GM12878 (cell line): ENCODE results near the gene MRPL38. TPM values are rescaled to one million over a fixed set of nuclear protein-coding genes. Genes with fewer than 3 reads are reported as not detected.

Source experiments
- ATAC-seq: fragments of 200-7000 bp; cut with Tn5 transposase; 3 replicates; pipeline ENCODE4 v1.9.1; 2020; ENCODE audit warnings: mild to moderate bottlenecking, moderate library complexity
- BruUV-seq: library from RNA; stranded (reverse); fragments of 400-500 nt; replicated peaks from 2 replicates; lab custom pipeline; 2021; lab: Mats Ljungman, UMichigan
- CTCF ChIA-PET: fragments of 300-600 bp; sonication (Branson Sonifier 250); formaldehyde crosslinking; extraction: SDS; loops from one replicate; lab custom pipeline; 2021; ENCODE audit warnings: inconsistent platforms; lab: Yijun Ruan, JAX
- POLR2A ChIA-PET: fragments of 350-600 bp; formaldehyde crosslinking; extraction: SDS; loops from one replicate; lab custom pipeline; 2021; ENCODE audit warnings: inconsistent platforms; lab: Charles Lee
- RAD21 ChIA-PET: fragments of 300-600 bp; sonication (Branson Sonifier 250); formaldehyde crosslinking; loops from one replicate; lab custom pipeline; 2023; ENCODE audit warnings: antibody characterized with exemption; ENCODE audit not compliant: unreplicated experiment; lab: Charles Lee
- SMC1A ChIA-PET: fragments of 300-600 bp; sonication (Branson Sonifier 250); formaldehyde crosslinking; loops from one replicate; lab custom pipeline; 2023; ENCODE audit not compliant: unreplicated experiment, uncharacterized antibody; lab: Charles Lee
- DNase-seq: peaks from one replicate; pipeline ENCODE4 v3.0.0-alpha.2; 2011; ENCODE audit warnings: low read depth, low spot score
- FAIRE-seq: peaks from 3 replicates; lab custom pipeline; 2011; peaks lifted over from hg19 to GRCh38; lab: Jason Lieb, UNC
- H2AFZ ChIP-seq: 2 replicates; pipeline ENCODE4 v1.6.0; 2011; ENCODE audit warnings: low read depth, low read length, control low read depth; ENCODE audit not compliant: control insufficient read depth
- H3K27ac ChIP-seq: 2 replicates; pipeline ENCODE4 v1.5.1; 2011; ENCODE audit warnings: control low read depth; ENCODE audit not compliant: control insufficient read depth, insufficient read depth
- H3K27me3 ChIP-seq, 2 experiments: replicated peaks in 1 of 2; 2 replicates each; pipeline versions ENCODE4 v1.6.0 to v1.6.1; 2011; ENCODE audit warnings: low read length in 1 of 2; ENCODE audit not compliant: control insufficient read depth in 2 of 2, insufficient read depth in 2 of 2
- H3K36me3 ChIP-seq, 2 experiments: 2 replicates each; pipeline ENCODE4 v1.5.1; 2011; ENCODE audit warnings: low read length in 1 of 2; ENCODE audit not compliant: control insufficient read depth in 2 of 2, insufficient read depth in 2 of 2
- H3K4me1 ChIP-seq: 2 replicates; pipeline ENCODE4 v1.6.1; 2011; ENCODE audit warnings: mild to moderate bottlenecking, low read length, moderate library complexity, mixed read lengths; ENCODE audit not compliant: control insufficient read depth, insufficient read depth
- H3K4me2 ChIP-seq: 2 replicates; pipeline ENCODE4 v1.6.0; 2011; ENCODE audit warnings: control low read depth; ENCODE audit not compliant: control insufficient read depth, insufficient read depth
- H3K4me3 ChIP-seq: fragments of 200-600 bp; sonication (generic); 2 replicates; pipeline ENCODE4 v1.5.1; 2016
- H3K79me2 ChIP-seq: 2 replicates; pipeline ENCODE4 v1.6.0; 2011; ENCODE audit warnings: low read length; ENCODE audit not compliant: control insufficient read depth, insufficient read depth
- H3K9ac ChIP-seq: 2 replicates; pipeline ENCODE4 v1.8.0; 2011; ENCODE audit warnings: low read length, control low read depth, mixed read lengths; ENCODE audit not compliant: control insufficient read depth, insufficient read depth
- H3K9me3 ChIP-seq: replicated peaks from 3 replicates; pipeline ENCODE4 v1.5.1; 2011; ENCODE audit warnings: mild to moderate bottlenecking, low read length; ENCODE audit not compliant: control insufficient read depth, insufficient read depth
- H4K20me1 ChIP-seq: 2 replicates; pipeline ENCODE4 v1.6.0; 2011; ENCODE audit not compliant: control insufficient read depth, insufficient read depth
- BACH1 ChIP-seq: fragments of 450-650 bp; IDR thresholded peaks from 2 replicates; pipeline ENCODE4 v1.6.1; 2017; ENCODE audit warnings: mild to moderate bottlenecking, borderline replicate concordance
- BCL11A ChIP-seq: IDR thresholded peaks from 2 replicates; pipeline ENCODE4 v1.6.1; 2011; ENCODE audit warnings: low read depth, low read length
- CEBPB ChIP-seq, 2 experiments: fragments of 150-350 bp in 1 of 2; IDR thresholded peaks; 2 replicates each; pipeline ENCODE4 v1.6.1; 2012 to 2014; ENCODE audit warnings: low read depth in 2 of 2, low read length in 2 of 2, borderline replicate concordance in 1 of 2, inconsistent platforms in 1 of 2
- EGR1 ChIP-seq, 2 experiments: IDR thresholded peaks; 1 replicate in 1 of 2; 2 replicates in 1 of 2; pipeline ENCODE4 v1.6.1; 2011 to 2012; ENCODE audit warnings: low read depth in 2 of 2, low read length in 2 of 2, borderline replicate concordance in 1 of 2, mild to moderate bottlenecking in 1 of 2, moderate library complexity in 1 of 2
- ELK1 ChIP-seq: IDR thresholded peaks from 2 replicates; pipeline ENCODE4 v1.6.1; 2012; ENCODE audit warnings: low read depth, low read length, improper control_type of control experiment
- ESRRA ChIP-seq: IDR thresholded peaks from 2 replicates; pipeline ENCODE4 v1.6.1; 2012; ENCODE audit warnings: mild to moderate bottlenecking, low read length, improper control_type of control experiment
- GATAD2B ChIP-seq: fragments of 450-650 bp; conservative IDR thresholded peaks from 2 replicates; pipeline ENCODE4 v1.6.1; 2017; ENCODE audit warnings: low read depth, mild to moderate bottlenecking, moderate library complexity
- MTA3 ChIP-seq: IDR thresholded peaks from 2 replicates; pipeline ENCODE4 v1.6.1; 2012; ENCODE audit warnings: low read length, inconsistent platforms, borderline replicate concordance
- PKNOX1 ChIP-seq: fragments of 450-650 bp; IDR thresholded peaks from 2 replicates; pipeline ENCODE4 v1.6.1; 2016; ENCODE audit warnings: mild to moderate bottlenecking
- POLR2A ChIP-seq: IDR thresholded peaks from 2 replicates; pipeline ENCODE4 v1.6.1; 2011; ENCODE audit warnings: low read depth, mild to moderate bottlenecking, low read length
- POU2F2 ChIP-seq: IDR thresholded peaks from 3 replicates; pipeline ENCODE4 v1.6.1; 2011; ENCODE audit warnings: low read depth, mild to moderate bottlenecking, low read length, borderline replicate concordance
- SPI1 ChIP-seq: IDR thresholded peaks from 2 replicates; pipeline ENCODE4 v1.6.1; 2011; ENCODE audit warnings: low read depth, mild to moderate bottlenecking, low read length, moderate library complexity, borderline replicate concordance; ENCODE audit not compliant: insufficient read depth
- SREBF2 ChIP-seq: IDR thresholded peaks from 2 replicates; pipeline ENCODE4 v1.6.1; 2012; ENCODE audit warnings: mild to moderate bottlenecking, low read length
- TARDBP ChIP-seq: IDR thresholded peaks from 2 replicates; pipeline ENCODE4 v1.6.1; 2016; ENCODE audit warnings: borderline replicate concordance
- USF1 ChIP-seq: IDR thresholded peaks from 2 replicates; pipeline ENCODE4 v1.6.1; 2011; ENCODE audit warnings: borderline replicate concordance, low read depth, mild to moderate bottlenecking, moderate library complexity, mixed read lengths, low read length; ENCODE audit not compliant: insufficient read depth; ENCODE audit errors: extremely low read length
- ZBTB33 ChIP-seq: fragments of 450-650 bp; IDR thresholded peaks from 2 replicates; pipeline ENCODE4 v1.6.1; 2017; ENCODE audit warnings: mild to moderate bottlenecking
- ZNF24 ChIP-seq: fragments of 450-650 bp; IDR thresholded peaks from 2 replicates; pipeline ENCODE4 v1.6.1; 2017; ENCODE audit warnings: antibody characterized with exemption, mild to moderate bottlenecking
- whole genome bisulfite sequencing: methylation state at CpG from one replicate; pipeline ENCODE4 v1.1.6; 2016; ENCODE audit warnings: low lambda C conversion rate; ENCODE audit not compliant: insufficient replicate concordance, insufficient coverage; ENCODE audit errors: missing lambda C conversion rate; 5-methylcytosine and 5-hydroxymethylcytosine counted together
- in situ Hi-C: fragments of 300-500 bp; cut with MboI; formaldehyde crosslinking; loops from 9 replicates; pipeline ENCODE4 v1.14.3; 2018; ENCODE audit warnings: mixed read lengths
- intact Hi-C: fragments of 100-400 bp; cut with micrococcal nuclease; formaldehyde crosslinking; loops from one replicate; pipeline ENCODE4 v1.14.2; 2022; ENCODE audit not compliant: unreplicated experiment
- polyA plus RNA-seq, 11 experiments: library from polyadenylated mRNA; depleted of rRNA in 4 of 11; unstranded in 6 of 11; stranded (reverse) in 5 of 11; fragments of >200 nt; fragmentation: Nextera tagmentation in 4 of 11; fragmentation: Illumina TruSeq in 1 of 11; extraction: Ambion mirVana in 4 of 11; extraction: Trizol in 1 of 11; gene quantifications; 1 replicate in 1 of 11; 2 replicates in 10 of 11; pipeline versions ENCODE4 v1.2.1 to v1.2.3, GENCODE V29; 2011 to 2016; ENCODE audit warnings: inconsistent platforms in 2 of 11, missing spikeins in 2 of 11, low read depth in 1 of 11
- total RNA-seq, 4 experiments: library from RNA; depleted of rRNA in 3 of 4; stranded (reverse); fragments of >200 nt in 3 of 4; fragmentation: Illumina TruSeq in 1 of 4; extraction: Trizol in 1 of 4; gene quantifications; 2 replicates each; pipeline versions ENCODE4 v1.2.1 to v1.2.3, GENCODE V29; 2013 to 2021

Gene MRPL38
- total and polyA plus RNA-seq, 10 of the 15 experiments (the other 5 are each of a cell fraction or from before 2014, with no cell fraction given), result 6.6 to 205 (median 53.1) TPM

- SMC1A ChIA-PET, result interaction anchor here (0.7 kb wide), 1 partner anchor 114 kb away, joined by 3 read pairs; no protein-coding TSS in a partner anchor
- no TSS peak for BruUV-seq
- FAIRE-seq (no peak), ATAC-seq (no peak), DNase-seq (no peak)
- peaks cover 15% of the 10 kb centered on the region for H3K79me2 ChIP-seq
- H3K4me1 ChIP-seq, result peaks cover 6% of the 10 kb centered on the region
- WGBS, result 68% methylated on average over 17 of the region's 18 CpGs
- POLR2A ChIA-PET, result interaction anchor here (1.3 kb wide), 1 partner anchor 38 kb away, joined by 3 read pairs; no protein-coding TSS in a partner anchor
- CTCF ChIA-PET, result interaction anchor here (4.8 kb wide), 1 partner anchor 16 kb away, joined by 43 read pairs; the partner anchor contains the start of gene TRIM47
- H3K36me3 ChIP-seq, result peaks cover 2 to 4% of the 10 kb centered on the region in 2 experiments; a peak in 3 of 4 replicates
- H3K27me3 ChIP-seq, result no peaks in the 10 kb centered on the region
- no peak overlapping the region for H3K4me3 ChIP-seq
- H3K9me3 ChIP-seq, result no peaks in the 10 kb centered on the region
- H2AFZ ChIP-seq, result no peak overlapping the region
- in situ Hi-C loops, result no loop called here
- intact Hi-C loops, result no loop called here
- TF ChIP-seq PKNOX1 (no peak), CEBPB (IDR thresholded peaks at IDR 0.05; ENCODE audit: borderline replicate concordance in 1 of 2, low read depth in 2 of 2, low read length in 2 of 2) (no peak), ZNF24 (no peak), ZBTB33 (no peak), TARDBP (no peak), SPI1 (no peak), POU2F2 (no peak), SREBF2 (no peak), EGR1 (IDR thresholded peaks at IDR 0.05; ENCODE audit: borderline replicate concordance in 1 of 2, low read depth in 2 of 2, low read length in 2 of 2) (no peak), MTA3 (no peak), ESRRA (no peak), ELK1 (no peak), USF1 (no peak), BCL11A (no peak), GATAD2B (no peak), BACH1 (no peak), POLR2A (no peak)
- no peak overlapping the region; the same call in 1 of the 2 replicates for H3K4me2 ChIP-seq
- RAD21 ChIA-PET, result interaction anchor here (1.2 to 4.5 kb wide), 2 partner anchors 38 to 85 kb away, joined by 3 to 32 read pairs; partner anchors contain the start of genes ACOX1, TEN1 and WBP2
- H3K9ac ChIP-seq, result no peak overlapping the region
- no peak overlapping the region for H3K27ac ChIP-seq
- H4K20me1 ChIP-seq, result no peaks in the 10 kb centered on the region
These were observed 11.2 kb downstream of the MRPL38 start for GRCh38 chr17:75893305-75894048.
